IMR-90 (cell line): ENCODE measurements around the gene SLC5A10.

ENCODE experiments used
- CHD1 ChIP-seq: IDR thresholded peaks from 2 replicates; pipeline ENCODE4 v1.6.1; 2012; ENCODE audit warnings: low read depth, low read length, improper control_type of control experiment
- ELK1 ChIP-seq: fragments of 150-350 bp; IDR thresholded peaks from 2 replicates; pipeline ENCODE4 v1.6.1; 2016; ENCODE audit warnings: low read depth, mild to moderate bottlenecking, low read length, moderate library complexity, borderline replicate concordance
- FOS ChIP-seq: fragments of 150-350 bp; IDR thresholded peaks from 2 replicates; pipeline ENCODE4 v1.6.1; 2016; ENCODE audit warnings: low read depth, low read length
- MAFK ChIP-seq: IDR thresholded peaks from 2 replicates; pipeline ENCODE4 v1.6.1; 2012; ENCODE audit warnings: low read depth, low read length, improper control_type of control experiment
- MAZ ChIP-seq: IDR thresholded peaks from 2 replicates; pipeline ENCODE4 v1.6.1; 2012; ENCODE audit warnings: low read depth, mild to moderate bottlenecking, low read length, improper control_type of control experiment, moderate library complexity, borderline replicate concordance
- NFE2L2 ChIP-seq: fragments of 150-350 bp; IDR thresholded peaks from 2 replicates; pipeline ENCODE4 v1.6.1; 2016; ENCODE audit warnings: low read depth, mild to moderate bottlenecking, low read length
- POLR2A ChIP-seq: IDR thresholded peaks from 2 replicates; pipeline ENCODE4 v1.6.1; 2012; ENCODE audit warnings: mild to moderate bottlenecking, low read depth, low read length
- RAD21 ChIP-seq: IDR thresholded peaks from 2 replicates; pipeline ENCODE4 v1.6.1; 2012; ENCODE audit warnings: low read length, improper control_type of control experiment
- RFX5 ChIP-seq: IDR thresholded peaks from 2 replicates; pipeline ENCODE4 v1.8.0; 2012; ENCODE audit warnings: low read depth, mild to moderate bottlenecking, low read length, moderate library complexity
- SMC3 ChIP-seq: fragments of 150-350 bp; IDR thresholded peaks from 2 replicates; pipeline ENCODE4 v1.6.1; 2016; ENCODE audit warnings: low read depth, mild to moderate bottlenecking, antibody characterized with exemption, low read length, moderate library complexity
- USF2 ChIP-seq: fragments of 150-350 bp; IDR thresholded peaks from 2 replicates; pipeline ENCODE4 v1.6.1; 2017; ENCODE audit warnings: mild to moderate bottlenecking, antibody characterized with exemption, low read length, low read depth
- TF ChIP-seq, protein P1 (sequence below): conservative IDR thresholded peaks from 2 replicates; pipeline ENCODE4 v1.5.1; 2012; ENCODE audit warnings: mild to moderate bottlenecking, low read depth, low read length, improper control_type of control experiment

GRCh38 chr17:18990331-18990730 is 38.4 kb downstream of the SLC5A10 start:
- TF ChIP-seq, protein P1, sequence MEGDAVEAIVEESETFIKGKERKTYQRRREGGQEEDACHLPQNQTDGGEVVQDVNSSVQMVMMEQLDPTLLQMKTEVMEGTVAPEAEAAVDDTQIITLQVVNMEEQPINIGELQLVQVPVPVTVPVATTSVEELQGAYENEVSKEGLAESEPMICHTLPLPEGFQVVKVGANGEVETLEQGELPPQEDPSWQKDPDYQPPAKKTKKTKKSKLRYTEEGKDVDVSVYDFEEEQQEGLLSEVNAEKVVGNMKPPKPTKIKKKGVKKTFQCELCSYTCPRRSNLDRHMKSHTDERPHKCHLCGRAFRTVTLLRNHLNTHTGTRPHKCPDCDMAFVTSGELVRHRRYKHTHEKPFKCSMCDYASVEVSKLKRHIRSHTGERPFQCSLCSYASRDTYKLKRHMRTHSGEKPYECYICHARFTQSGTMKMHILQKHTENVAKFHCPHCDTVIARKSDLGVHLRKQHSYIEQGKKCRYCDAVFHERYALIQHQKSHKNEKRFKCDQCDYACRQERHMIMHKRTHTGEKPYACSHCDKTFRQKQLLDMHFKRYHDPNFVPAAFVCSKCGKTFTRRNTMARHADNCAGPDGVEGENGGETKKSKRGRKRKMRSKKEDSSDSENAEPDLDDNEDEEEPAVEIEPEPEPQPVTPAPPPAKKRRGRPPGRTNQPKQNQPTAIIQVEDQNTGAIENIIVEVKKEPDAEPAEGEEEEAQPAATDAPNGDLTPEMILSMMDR: no peak
- TF ChIP-seq RAD21 (no peak), POLR2A (no peak), CHD1 (no peak), MAZ (no peak), MAFK (no peak), NFE2L2 (no peak), SMC3 (no peak), ELK1 (no peak), USF2 (no peak), RFX5 (no peak), FOS (no peak)
